HAP-1 (cell line): ENCODE results near the gene CDC34.

ENCODE experiments used
- DNase-seq, 2 experiments: peaks; one replicate each; pipeline ENCODE4 v3.0.0-alpha.2; 2016 to 2020; ENCODE audit warnings: low spot score in 2 of 2
- H3K27me3 ChIP-seq: fragments of 250-450 bp; sonication (Bioruptor Pico); 2 replicates; pipeline ENCODE4 v1.5.1; 2020; ENCODE audit warnings: low read depth, mild to moderate bottlenecking, moderate library complexity
- H3K36me3 ChIP-seq: fragments of 250-450 bp; sonication (Bioruptor Pico); replicated peaks from 2 replicates; pipeline ENCODE4 v1.5.1; 2020; ENCODE audit warnings: mild to moderate bottlenecking
- H3K4me1 ChIP-seq: fragments of 250-450 bp; sonication (Bioruptor Pico); 2 replicates; pipeline ENCODE4 v1.5.1; 2020; ENCODE audit warnings: mild to moderate bottlenecking
- H3K4me3 ChIP-seq: fragments of 250-450 bp; sonication (Bioruptor Pico); 2 replicates; pipeline ENCODE4 v1.5.1; 2020; ENCODE audit warnings: mild to moderate bottlenecking, moderate library complexity
- H3K9me3 ChIP-seq: fragments of 250-450 bp; sonication (Bioruptor Pico); 2 replicates; pipeline ENCODE4 v1.5.1; 2020; ENCODE audit warnings: mild to moderate bottlenecking, moderate library complexity
- in situ Hi-C: fragments of 300-500 bp; cut with MboI; formaldehyde crosslinking; loops from 3 replicates; pipeline ENCODE4 v1.14.3; 2020; ENCODE audit warnings: low sequenced_read_pairs, inconsistent platforms, mixed read lengths

Gene CDC34

DNA sequence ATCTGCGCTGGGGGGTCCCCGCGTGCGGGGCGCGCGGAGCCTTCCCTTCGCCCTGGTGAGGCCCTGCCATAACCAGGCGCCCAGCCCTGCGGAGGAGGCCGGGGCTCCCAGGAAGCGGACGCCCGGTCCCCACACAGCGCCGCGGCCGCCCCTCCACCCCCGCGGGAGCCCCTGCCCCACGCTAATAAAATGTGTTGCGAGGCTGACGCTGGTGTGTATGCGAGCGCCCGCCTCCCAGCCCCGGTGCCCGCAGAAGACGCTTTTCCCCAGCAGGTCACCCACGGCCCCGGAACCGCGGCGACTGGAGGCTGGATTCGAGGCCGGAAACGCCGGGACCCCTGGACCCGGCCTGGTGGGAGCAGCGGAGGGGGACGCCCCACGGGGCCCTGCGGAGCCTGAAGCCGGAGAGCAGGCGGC, 12.1 kb upstream of the CDC34 start:
- no peaks in the 10 kb centered on the region for H3K4me1 ChIP-seq
- no peaks in the 10 kb centered on the region for H3K9me3 ChIP-seq
- no peak overlapping the region for H3K4me3 ChIP-seq
- in situ Hi-C loops = no loop called here
- DNase-seq = no peak
- H3K27me3 ChIP-seq = no peaks in the 10 kb centered on the region
- no peaks in the 10 kb centered on the region; the same call in 1 of the 2 replicates for H3K36me3 ChIP-seq

DNA sequence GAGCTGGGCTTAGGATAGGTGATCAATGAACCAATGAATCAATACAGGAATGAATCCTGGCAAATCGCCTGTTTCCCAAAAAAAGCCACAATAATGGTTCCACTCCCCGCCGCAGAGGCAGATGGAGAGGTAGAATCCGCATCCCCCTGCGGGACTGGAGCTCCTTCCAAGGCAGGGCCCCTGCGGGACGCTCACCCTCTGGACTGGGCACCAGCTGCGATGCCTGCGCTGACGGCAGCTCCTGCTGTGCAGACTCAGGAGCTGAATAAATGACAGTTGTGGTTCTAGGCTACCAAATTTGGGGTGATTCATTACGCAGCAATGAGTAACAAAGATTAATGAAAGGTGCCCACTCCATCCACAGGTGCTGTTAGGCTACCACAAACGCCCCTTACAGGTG, 8.8 kb upstream of the CDC34 start:
- no peak overlapping the region for H3K4me3 ChIP-seq
- no peak for DNase-seq
- in situ Hi-C loops = no loop called here
- H3K4me1 ChIP-seq = no peaks in the 10 kb centered on the region
- no peaks in the 10 kb centered on the region for H3K36me3 ChIP-seq
- H3K9me3 ChIP-seq = no peaks in the 10 kb centered on the region
- peaks cover 7% of the 10 kb centered on the region; the same call in 1 of the 2 replicates for H3K27me3 ChIP-seq

DNA sequence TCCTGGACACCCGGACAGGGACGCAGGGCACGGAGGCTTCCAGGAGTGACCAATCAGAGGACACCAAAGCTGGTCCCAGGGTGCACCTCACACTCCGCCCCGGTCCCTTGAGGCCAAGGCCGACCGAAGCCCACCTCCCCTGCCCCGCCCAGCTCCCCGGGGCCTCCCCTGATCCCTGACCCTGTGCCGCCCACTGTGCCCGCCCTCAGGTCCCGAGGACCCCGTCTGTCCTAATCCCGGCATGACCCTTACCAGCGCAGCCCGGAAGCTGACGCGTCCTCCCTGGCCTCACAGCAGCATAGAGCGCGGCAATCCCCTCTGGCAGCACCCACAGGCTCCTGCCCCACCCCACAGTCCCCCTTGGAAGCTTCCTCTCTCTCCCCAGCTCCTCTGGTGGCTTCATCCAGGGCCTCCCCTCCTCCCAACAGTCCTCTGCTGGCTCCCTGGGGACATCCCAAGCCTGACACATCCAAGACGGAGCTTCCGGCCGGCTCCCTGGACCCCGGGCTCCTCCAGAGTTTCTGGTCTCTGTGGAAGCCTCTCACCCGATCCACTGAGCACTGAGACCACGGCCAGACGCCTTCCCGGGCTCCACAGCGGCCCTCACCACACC, 7.4 kb upstream of the CDC34 start:
- DNase-seq = no peak
- Histone ChIP-seq H3K4me1 (no peaks in the 10 kb centered on the region), H3K9me3 (no peaks in the 10 kb centered on the region), H3K36me3 (no peaks in the 10 kb centered on the region), H3K4me3 (no peak overlapping the region), H3K27me3 (peaks cover 7% of the 10 kb centered on the region; the same call in 1 of the 2 replicates)
- in situ Hi-C loops = no loop called here

DNA sequence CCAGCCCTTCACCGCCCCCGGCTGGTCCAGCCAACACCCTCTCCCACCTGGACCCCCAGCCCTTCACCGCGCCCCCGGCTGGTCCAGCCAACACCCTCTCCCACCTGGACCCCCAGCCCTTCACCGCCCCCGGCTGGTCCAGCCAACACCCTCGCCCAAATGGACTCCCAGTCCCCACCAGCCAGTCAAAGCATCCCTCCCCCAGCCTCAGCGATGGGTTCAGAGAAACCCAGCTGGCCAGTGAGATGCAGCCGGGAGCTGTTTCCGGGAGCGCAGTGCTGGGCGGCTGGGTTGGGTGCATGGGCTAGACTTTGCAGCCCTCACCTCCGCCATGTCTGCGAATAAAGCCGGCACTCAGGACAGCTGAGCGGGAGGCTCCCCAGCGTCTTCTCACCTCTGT, 6.5 kb upstream of the CDC34 start:
- Histone ChIP-seq H3K27me3 (peaks cover 7% of the 10 kb centered on the region; the same call in 1 of the 2 replicates), H3K4me1 (no peaks in the 10 kb centered on the region), H3K36me3 (no peaks in the 10 kb centered on the region), H3K9me3 (no peaks in the 10 kb centered on the region), H3K4me3 (no peak overlapping the region)
- no peak for DNase-seq
- in situ Hi-C loops = no loop called here

DNA sequence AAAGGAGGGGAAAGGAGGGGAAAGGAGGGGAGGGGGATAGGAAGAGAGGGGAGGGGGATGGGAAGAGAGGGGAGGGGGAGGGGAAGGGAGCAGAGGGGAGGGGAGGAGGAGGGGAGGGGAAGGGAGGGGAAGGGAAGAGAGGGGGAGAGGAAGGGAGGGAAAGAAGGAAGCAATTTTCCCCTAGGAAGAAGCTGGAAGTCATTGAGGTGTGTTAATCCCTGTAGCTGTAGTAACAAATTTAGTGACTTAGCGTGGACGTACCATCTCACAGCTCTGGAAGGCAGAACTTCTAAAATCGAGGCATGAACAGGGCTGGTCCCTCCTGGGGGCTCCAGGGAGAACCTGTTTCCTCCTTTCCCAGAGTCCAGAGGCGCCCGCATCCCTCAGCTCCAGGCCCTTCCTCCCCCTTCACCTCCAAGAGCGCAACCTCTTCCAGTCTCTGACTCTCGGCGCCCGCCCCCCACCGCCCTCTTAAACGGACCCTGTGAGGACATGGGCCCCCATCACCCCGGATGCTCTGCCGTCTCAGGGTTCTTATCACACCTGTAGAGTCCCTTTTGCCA, 5.6 kb upstream of the CDC34 start:
- in situ Hi-C loops = no loop called here
- Histone ChIP-seq H3K36me3 (no peaks in the 10 kb centered on the region), H3K4me1 (no peaks in the 10 kb centered on the region; the same call in 1 of the 2 replicates), H3K4me3 (no peak overlapping the region), H3K27me3 (peaks cover 7% of the 10 kb centered on the region; the same call in 1 of the 2 replicates), H3K9me3 (no peaks in the 10 kb centered on the region)
- no peak for DNase-seq

DNA sequence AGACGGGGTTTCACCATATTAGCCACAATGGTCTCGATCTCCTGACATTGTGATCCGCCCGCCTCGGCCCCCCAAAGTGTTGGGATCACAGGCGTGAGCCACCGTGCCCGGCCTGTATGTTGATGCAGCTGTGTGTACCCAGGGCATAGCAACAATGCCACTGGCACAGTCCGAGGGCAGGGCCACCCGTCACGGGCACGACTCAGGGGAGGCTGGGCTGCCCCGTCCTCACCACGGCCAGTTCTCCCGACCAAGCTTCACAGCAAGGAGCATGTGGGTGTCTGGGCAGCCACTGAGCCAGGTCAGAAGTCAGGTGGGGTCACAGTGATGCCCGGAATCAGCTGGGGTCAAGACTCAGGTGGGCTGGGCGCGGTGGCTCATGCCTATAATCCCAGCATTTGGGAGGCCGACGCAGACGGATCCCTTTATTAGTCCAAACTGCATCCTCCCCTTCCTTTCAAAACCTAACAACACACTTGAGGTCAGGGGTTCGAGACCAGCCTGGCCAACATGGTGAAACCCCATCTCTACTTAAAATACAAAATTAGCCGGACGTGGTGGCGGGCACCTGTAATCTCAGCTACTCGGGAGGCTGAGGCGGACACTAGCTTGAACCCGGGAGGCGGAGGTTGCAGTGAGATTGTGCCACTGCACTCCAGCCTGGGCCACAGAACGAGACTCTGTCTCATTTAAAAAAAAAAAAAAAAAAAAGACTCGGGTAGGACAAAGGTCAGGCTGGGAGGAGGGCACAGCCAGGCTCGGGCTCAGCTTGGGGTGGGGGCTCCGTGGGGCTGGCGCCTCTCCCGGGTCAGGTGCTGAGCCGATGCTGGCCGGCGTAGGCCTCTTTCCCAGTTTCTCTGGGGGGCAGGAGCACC, 1.2 kb upstream of the CDC34 start:
- H3K36me3 ChIP-seq = peaks cover 18% of the 10 kb centered on the region
- in situ Hi-C loops = no loop called here
- DNase-seq = no peak
- no peaks in the 10 kb centered on the region for H3K9me3 ChIP-seq
- H3K4me3 ChIP-seq = peak overlapping the region; percentile 58
- H3K27me3 ChIP-seq = peaks cover 4% of the 10 kb centered on the region; the same call in 1 of the 2 replicates
- H3K4me1 ChIP-seq = peaks cover 9% of the 10 kb centered on the region

DNA sequence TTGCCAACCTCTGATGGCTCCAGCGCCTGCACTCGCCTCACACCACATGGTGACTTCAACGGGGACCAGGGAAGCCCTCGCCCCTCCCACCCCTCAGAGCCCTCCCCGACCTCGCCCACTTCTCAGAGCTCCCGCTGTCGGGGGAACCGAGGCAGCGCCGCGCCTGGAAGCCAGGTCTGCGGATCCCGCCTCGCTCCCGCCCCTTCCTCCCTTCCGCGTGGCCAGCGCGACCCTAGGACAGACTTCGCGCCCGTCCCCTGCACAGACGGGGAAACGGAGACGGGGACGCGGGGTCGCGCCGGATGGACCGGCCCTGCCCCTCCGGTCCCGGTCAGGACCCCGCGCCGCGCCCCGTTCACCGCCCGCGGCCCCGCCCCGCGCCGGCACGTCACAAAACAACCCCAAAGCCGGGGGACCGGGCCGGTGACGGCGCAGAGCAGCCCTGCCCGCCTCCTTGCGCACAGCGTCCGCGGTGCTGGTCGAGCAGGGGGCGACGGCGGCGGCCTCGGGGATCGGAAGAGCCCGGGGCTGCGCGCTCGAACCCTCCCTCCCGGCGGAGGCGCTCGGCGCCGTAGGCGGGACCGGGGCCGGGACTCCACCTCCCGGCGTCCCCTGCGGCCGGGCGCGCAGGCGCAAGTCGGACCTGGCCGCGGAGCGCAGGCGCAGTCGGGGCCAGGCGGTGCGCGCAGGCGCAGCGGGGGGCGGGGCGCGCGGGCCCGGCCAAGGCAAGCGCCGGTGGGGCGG, 379 bp upstream of the CDC34 start:
- peak; percentile 86 to 94 for DNase-seq
- in situ Hi-C loops = no loop called here
- Histone ChIP-seq H3K4me3 (peak overlapping the region; percentile 58), H3K36me3 (peaks cover 23% of the 10 kb centered on the region), H3K9me3 (no peaks in the 10 kb centered on the region), H3K4me1 (peaks cover 9% of the 10 kb centered on the region), H3K27me3 (0 out of 2 replicates have a peak, but pooled peaks cover under 1% of the 10 kb centered on the region)

DNA sequence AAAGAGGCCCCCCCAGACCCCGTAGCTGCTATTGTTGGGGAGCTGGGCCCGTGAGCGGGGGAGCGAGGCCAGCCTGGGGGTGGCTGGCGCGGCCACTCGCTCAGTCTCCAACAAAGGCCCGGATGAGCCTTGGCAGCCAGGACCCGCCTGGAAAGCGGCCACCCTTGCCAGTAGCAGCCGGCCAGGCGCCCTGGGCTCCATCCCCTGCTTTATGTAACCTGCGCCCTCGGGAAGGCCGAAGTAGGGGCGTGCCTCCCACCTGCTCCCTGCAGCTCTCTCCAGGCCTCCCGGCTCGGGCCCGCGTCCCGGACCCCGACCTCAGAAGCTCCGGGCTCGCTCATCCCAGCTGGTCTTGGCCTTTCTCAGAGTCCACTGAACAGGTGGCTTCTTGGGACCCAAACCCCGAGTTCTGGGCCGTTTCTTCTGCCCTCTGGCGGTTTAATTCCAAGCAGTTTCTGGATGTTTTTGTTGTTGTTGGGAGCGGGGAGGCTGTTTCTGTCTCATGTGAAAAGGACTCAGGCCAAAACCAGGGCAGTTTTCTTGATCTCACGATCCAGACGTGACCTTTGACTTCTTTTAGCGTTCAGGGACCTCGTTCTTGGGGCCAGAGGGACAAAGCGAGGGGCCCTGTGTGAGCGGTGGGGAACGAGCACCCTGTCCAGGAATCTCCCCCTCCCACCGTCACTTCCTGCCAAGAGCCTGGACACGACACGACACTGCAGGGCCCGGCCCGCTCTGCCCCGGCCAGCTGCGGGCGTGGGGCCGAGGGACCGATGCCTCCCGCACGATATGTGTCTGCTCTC, 1.2 kb downstream of the CDC34 start:
- H3K4me1 ChIP-seq = peaks cover 9% of the 10 kb centered on the region
- no peaks in the 10 kb centered on the region for H3K27me3 ChIP-seq
- H3K9me3 ChIP-seq = no peaks in the 10 kb centered on the region
- peak overlapping the region; percentile 96 for H3K4me3 ChIP-seq
- peaks cover 34% of the 10 kb centered on the region for H3K36me3 ChIP-seq
- in situ Hi-C loops = no loop called here
- peak; percentile 46 to 67 for DNase-seq

DNA sequence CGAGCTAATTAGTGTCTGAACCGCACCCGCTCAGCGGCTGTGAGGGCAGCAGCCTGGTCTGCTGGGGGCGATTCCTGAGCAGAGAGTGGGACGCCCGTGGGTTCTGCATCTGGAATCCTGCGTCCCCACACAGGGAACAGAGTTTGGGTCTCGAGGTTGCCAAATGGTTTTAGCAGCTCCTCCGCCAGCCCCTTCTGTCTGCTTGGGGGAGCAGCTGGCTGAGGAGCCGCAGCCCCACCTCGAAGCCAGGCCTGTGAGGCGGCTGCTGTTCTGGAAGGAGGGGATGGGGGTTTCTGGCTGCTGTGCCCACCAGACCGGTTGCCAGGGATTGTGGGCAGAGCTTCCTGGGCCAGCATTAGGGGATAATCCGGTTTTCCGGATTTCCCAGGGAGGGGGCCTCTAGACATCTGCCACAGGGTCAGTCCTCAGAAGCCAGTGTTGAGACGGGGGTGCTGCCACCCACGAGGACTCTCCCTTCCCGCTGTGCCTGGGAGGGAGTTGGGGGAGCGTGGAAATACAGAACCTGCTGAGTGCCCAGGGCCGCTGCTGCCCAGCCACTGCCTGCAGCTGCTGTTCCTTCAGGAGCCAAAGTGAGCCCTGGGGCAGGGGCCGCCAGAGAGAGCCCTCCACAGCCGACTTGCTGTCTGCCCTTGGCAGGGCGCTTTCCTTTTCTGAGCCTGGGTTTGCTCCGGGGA, 2.0 kb downstream of the CDC34 start:
- Histone ChIP-seq H3K27me3 (no peaks in the 10 kb centered on the region), H3K36me3 (peaks cover 38% of the 10 kb centered on the region), H3K4me1 (peaks cover 9% of the 10 kb centered on the region), H3K9me3 (no peaks in the 10 kb centered on the region), H3K4me3 (peak overlapping the region; percentile 96)
- DNase-seq = no peak
- in situ Hi-C loops = no loop called here

DNA sequence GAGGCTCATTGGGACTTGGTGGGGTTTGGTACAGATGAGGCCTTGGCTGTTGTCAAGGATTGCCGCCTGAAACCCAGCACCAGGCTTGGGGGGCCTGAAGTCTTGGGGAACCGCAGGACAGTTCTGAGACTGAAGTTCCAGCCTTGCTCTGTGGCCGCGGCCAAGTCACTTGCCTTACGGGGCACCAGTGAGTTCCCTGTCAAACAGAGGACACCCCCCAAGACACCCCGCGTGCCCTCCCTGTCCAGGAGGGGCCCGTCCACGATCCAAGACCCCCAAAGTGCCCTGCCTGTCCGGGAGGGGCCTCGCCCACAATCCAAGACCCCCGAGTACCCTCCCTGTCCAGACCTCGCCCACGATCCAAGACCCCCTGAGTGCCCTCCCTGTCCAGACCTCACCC, 2.5 kb downstream of the CDC34 start:
- no peaks in the 10 kb centered on the region for H3K27me3 ChIP-seq
- H3K9me3 ChIP-seq = no peaks in the 10 kb centered on the region
- no peak for DNase-seq
- in situ Hi-C loops = no loop called here
- peaks cover 40% of the 10 kb centered on the region for H3K36me3 ChIP-seq
- H3K4me3 ChIP-seq = no peak overlapping the region; the same call in 1 of the 2 replicates
- peaks cover 9% of the 10 kb centered on the region for H3K4me1 ChIP-seq

DNA sequence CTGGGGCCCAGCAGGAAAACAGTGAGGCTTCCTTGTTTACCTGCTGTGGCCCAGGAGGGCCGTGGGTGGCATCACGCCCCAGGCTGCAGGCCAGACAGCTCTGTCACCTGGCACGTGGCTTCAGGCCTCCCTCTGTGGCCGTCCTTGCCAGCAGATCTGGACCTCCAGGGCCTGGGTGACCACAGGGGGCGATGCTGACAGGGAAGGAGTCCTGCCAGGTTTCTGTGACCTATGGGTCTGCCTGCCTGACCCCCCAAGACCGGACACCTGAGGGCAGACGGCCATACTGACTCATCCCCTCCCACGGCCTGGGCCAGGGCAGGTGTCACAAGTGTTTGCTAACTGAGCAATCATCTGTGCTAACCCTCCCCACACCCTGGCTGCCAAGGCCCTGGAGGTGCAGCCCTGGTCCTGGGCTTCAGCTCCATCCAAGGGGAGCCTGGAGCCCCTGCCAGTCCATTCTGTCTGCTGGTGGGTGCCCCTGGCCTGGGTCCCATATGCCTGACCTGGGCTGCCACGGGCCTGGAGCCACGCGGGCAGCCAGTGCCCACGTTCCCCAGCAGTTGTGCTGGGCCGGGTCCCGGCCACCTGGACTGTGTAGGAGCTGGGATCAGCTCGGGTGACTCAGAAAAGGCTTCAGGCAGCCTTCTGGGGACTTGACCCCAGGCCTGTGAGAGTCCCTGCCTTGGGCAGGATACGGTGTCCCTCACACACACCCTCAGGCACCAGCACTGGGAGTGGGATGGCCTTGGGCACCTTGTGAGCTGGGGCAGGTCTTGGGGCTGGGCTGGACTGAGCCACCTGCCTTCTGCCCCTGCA, 3.7 kb downstream of the CDC34 start:
- no peaks in the 10 kb centered on the region for H3K9me3 ChIP-seq
- no peak for DNase-seq
- H3K4me3 ChIP-seq = no peak overlapping the region
- H3K4me1 ChIP-seq = peaks cover 9% of the 10 kb centered on the region
- H3K36me3 ChIP-seq = peaks cover 43% of the 10 kb centered on the region
- in situ Hi-C loops = no loop called here
- H3K27me3 ChIP-seq = no peaks in the 10 kb centered on the region
